H9 (cell line): ENCODE measurements around the gene SERP1. TPM values are rescaled to one million over a fixed set of nuclear protein-coding genes. Genes with fewer than 3 reads are reported as not detected.

Experiments
- DNase-seq: peaks from one replicate; pipeline ENCODE4 v3.0.0-alpha.2; 2017
- H2AFZ ChIP-seq: one replicate; pipeline ENCODE4 v1.6.1; 2013; ENCODE audit warnings: mild to moderate bottlenecking, low read length, control low read depth, moderate library complexity
- H2AK5ac ChIP-seq: 2 replicates; pipeline ENCODE4 v1.6.1; 2013; ENCODE audit warnings: low read length, control low read depth, mixed read lengths; ENCODE audit not compliant: insufficient read length
- H2BK120ac ChIP-seq: one replicate; pipeline ENCODE4 v1.6.1; 2013; ENCODE audit warnings: low read depth, mild to moderate bottlenecking, low read length, control low read depth, inconsistent platforms; ENCODE audit not compliant: poor library complexity, severe bottlenecking
- H2BK12ac ChIP-seq: 2 replicates; pipeline ENCODE4 v1.6.1; 2013; ENCODE audit warnings: low read length, control low read depth, mixed read lengths, low read depth; ENCODE audit not compliant: insufficient read length
- H2BK15ac ChIP-seq: 2 replicates; pipeline ENCODE4 v1.6.1; 2013; ENCODE audit warnings: low read depth, low read length, control low read depth
- H2BK20ac ChIP-seq: one replicate; pipeline ENCODE4 v1.6.1; 2013; ENCODE audit warnings: low read depth, mild to moderate bottlenecking, low read length, control low read depth, inconsistent platforms; ENCODE audit not compliant: poor library complexity, severe bottlenecking
- H2BK5ac ChIP-seq: 2 replicates; pipeline ENCODE4 v1.6.1; 2013; ENCODE audit warnings: low read length, control low read depth, mixed read lengths; ENCODE audit not compliant: insufficient read length
- H3K14ac ChIP-seq: 2 replicates; pipeline ENCODE4 v1.6.1; 2013; ENCODE audit warnings: low read length, control low read depth; ENCODE audit not compliant: insufficient read depth
- H3K18ac ChIP-seq: 2 replicates; pipeline ENCODE4 v1.6.1; 2013; ENCODE audit warnings: low read depth, mild to moderate bottlenecking, mixed read lengths, low read length, control low read depth; ENCODE audit not compliant: insufficient read length
- H3K23ac ChIP-seq: 2 replicates; pipeline ENCODE4 v1.6.1; 2013; ENCODE audit warnings: low read length, control low read depth, mixed read lengths, low read depth; ENCODE audit not compliant: insufficient read length
- H3K23me2 ChIP-seq: 2 replicates; pipeline ENCODE4 v1.6.1; 2013; ENCODE audit warnings: low read depth, mild to moderate bottlenecking, mixed read lengths, low read length, control low read depth; ENCODE audit not compliant: insufficient read length, poor library complexity, severe bottlenecking
- H3K27ac ChIP-seq: 2 replicates; pipeline ENCODE4 v1.5.1; 2013; ENCODE audit warnings: low read length, control low read depth, mixed read lengths, low read depth; ENCODE audit not compliant: insufficient read length
- H3K27me3 ChIP-seq: 2 replicates; pipeline ENCODE4 v1.6.1; 2013; ENCODE audit warnings: low read length, control low read depth, inconsistent platforms; ENCODE audit not compliant: insufficient read depth
- H3K4ac ChIP-seq: 2 replicates; pipeline ENCODE4 v1.6.1; 2013; ENCODE audit warnings: low read depth, mild to moderate bottlenecking, control low read depth, inconsistent platforms, low read length, moderate library complexity
- H3K4me1 ChIP-seq: 2 replicates; pipeline ENCODE4 v1.6.1; 2013; ENCODE audit warnings: low read length, control low read depth, inconsistent platforms; ENCODE audit not compliant: insufficient read depth
- H3K4me2 ChIP-seq: 2 replicates; pipeline ENCODE4 v1.6.1; 2013; ENCODE audit warnings: low read length, control low read depth, mixed read lengths; ENCODE audit not compliant: insufficient read length, insufficient read depth
- H3K56ac ChIP-seq: 2 replicates; pipeline ENCODE4 v1.6.1; 2013; ENCODE audit warnings: low read depth, mild to moderate bottlenecking, mixed read lengths, low read length, control low read depth; ENCODE audit not compliant: insufficient read length
- H3K79me1 ChIP-seq: 2 replicates; pipeline ENCODE4 v1.6.1; 2013; ENCODE audit warnings: low read depth, mild to moderate bottlenecking, moderate library complexity, low read length, control low read depth, inconsistent platforms; ENCODE audit not compliant: insufficient read depth, poor library complexity, severe bottlenecking
- H3K79me2 ChIP-seq: 2 replicates; pipeline ENCODE4 v1.6.1; 2013; ENCODE audit warnings: low read length, control low read depth, inconsistent platforms; ENCODE audit not compliant: insufficient read depth
- H3K9ac ChIP-seq: 2 replicates; pipeline ENCODE4 v1.6.1; 2013; ENCODE audit warnings: low read length, control low read depth, mixed read lengths; ENCODE audit not compliant: insufficient read length; ENCODE audit errors: extremely low read depth
- H3K9me3 ChIP-seq: one replicate; pipeline ENCODE4 v1.6.1; 2013; ENCODE audit warnings: low read depth, low read length, inconsistent platforms; ENCODE audit not compliant: control insufficient read depth
- H3T11ph ChIP-seq: one replicate; pipeline ENCODE4 v1.6.1; 2013; ENCODE audit warnings: mild to moderate bottlenecking, low read length, control low read depth, inconsistent platforms
- H4K20me1 ChIP-seq: one replicate; pipeline ENCODE4 v1.6.1; 2013; ENCODE audit not compliant: control insufficient read depth, insufficient read length, insufficient read depth
- H4K5ac ChIP-seq: 2 replicates; pipeline ENCODE4 v1.6.1; 2013; ENCODE audit warnings: low read depth, mild to moderate bottlenecking, mixed read lengths, low read length, control low read depth; ENCODE audit not compliant: insufficient read length
- H4K8ac ChIP-seq: replicated peaks from 2 replicates; pipeline ENCODE4 v1.6.1; 2013; ENCODE audit warnings: low read length, control low read depth, mixed read lengths, low read depth; ENCODE audit not compliant: insufficient read length
- H4K91ac ChIP-seq: 2 replicates; pipeline ENCODE4 v1.6.1; 2013; ENCODE audit warnings: low read depth, mild to moderate bottlenecking, moderate library complexity, mixed read lengths, low read length, control low read depth; ENCODE audit not compliant: insufficient read length
- H3K27ac Mint-ChIP-seq, 3 experiments: 2 replicates in 2 of 3; 3 replicates in 1 of 3; pipeline ENCODE4 v1.8.0; 2020 to 2021; ENCODE audit warnings: mixed read lengths in 3 of 3, mild to moderate bottlenecking in 1 of 3, moderate library complexity in 1 of 3
- H3K27me3 Mint-ChIP-seq: 2 replicates; pipeline ENCODE4 v1.8.0; 2021; ENCODE audit warnings: low read depth, mild to moderate bottlenecking, moderate library complexity, mixed read lengths
- H3K36me3 Mint-ChIP-seq, 3 experiments: 2 replicates in 2 of 3; 3 replicates in 1 of 3; pipeline ENCODE4 v1.8.0; 2020 to 2021; ENCODE audit warnings: low read depth in 3 of 3, mixed read lengths in 3 of 3; ENCODE audit not compliant: insufficient read depth in 1 of 3
- H3K4me1 Mint-ChIP-seq, 2 experiments: 2 replicates each; pipeline ENCODE4 v1.8.0; 2020; ENCODE audit warnings: mixed read lengths in 2 of 2
- H3K4me3 Mint-ChIP-seq, 2 experiments: 2 replicates in 1 of 2; 3 replicates in 1 of 2; pipeline ENCODE4 v1.8.0; 2020 to 2021; ENCODE audit warnings: mild to moderate bottlenecking in 2 of 2, mixed read lengths in 2 of 2, moderate library complexity in 1 of 2
- H3K9me3 Mint-ChIP-seq, 2 experiments: 2 replicates in 1 of 2; 3 replicates in 1 of 2; pipeline ENCODE4 v1.8.0; 2020; ENCODE audit warnings: mild to moderate bottlenecking in 2 of 2, mixed read lengths in 2 of 2, moderate library complexity in 1 of 2
- WGBS: extraction: QIAGEN DNeasy Blood & Tissue Kit; methylation state at CpG from one replicate; pipeline ENCODE4 v1.1.7; 2013; ENCODE audit warnings: missing lambda C conversion rate, low lambda C conversion rate, mixed read lengths; ENCODE audit not compliant: insufficient read length; ENCODE audit errors: extremely low coverage; 5-methylcytosine and 5-hydroxymethylcytosine counted together
- total RNA-seq: library from RNA; stranded (reverse); gene quantifications from 2 replicates; pipeline ENCODE4 v1.2.1, GENCODE V29; 2021
- TF ChIP-seq, protein P1 (sequence below): fragments of 200-600 bp; sonication (generic); conservative IDR thresholded peaks from 3 replicates; pipeline ENCODE4 v1.8.0; 2021; ENCODE audit warnings: antibody characterized with exemption, mild to moderate bottlenecking

The SERP1 gene
- total RNA-seq, 1 experiment from 2014 or later: 84.8 TPM

DNA sequence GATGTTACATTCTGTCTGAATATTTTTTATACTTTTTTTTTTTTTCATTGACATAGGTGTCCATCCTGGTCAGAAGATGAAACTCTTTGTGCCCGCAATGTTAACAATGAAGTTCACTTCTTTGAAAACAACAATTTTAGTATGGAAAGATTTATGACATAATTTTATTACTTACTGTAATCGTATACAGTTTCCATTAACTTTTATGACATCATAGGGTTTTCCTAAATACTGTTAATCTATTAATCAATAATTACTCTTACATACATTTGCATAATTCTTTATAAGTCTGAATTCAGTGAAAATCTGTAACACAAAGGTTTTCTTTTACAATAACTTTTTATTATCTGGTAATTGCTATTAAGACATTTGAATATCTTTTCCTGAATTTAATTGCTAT is 17.9 kb upstream of the SERP1 start:
- no peak overlapping the region for H2AFZ ChIP-seq
- no peak overlapping the region for H4K91ac ChIP-seq
- Mint-ChIP-seq H3K36me3 (peaks cover 13 to 51% (median 37%) of the 10 kb centered on the region in 3 experiments; a peak in 6 of 7 replicates), H3K27ac (no peak overlapping the region), H3K4me3 (no peak overlapping the region), H3K9me3 (no peaks in the 10 kb centered on the region), H3K4me1 (no peaks in the 10 kb centered on the region), H3K27me3 (no peaks in the 10 kb centered on the region)
- H2BK120ac ChIP-seq: no peak overlapping the region
- no peak for DNase-seq
- H4K8ac ChIP-seq: no peak overlapping the region
- H3T11ph ChIP-seq: no peak overlapping the region
- H3K18ac ChIP-seq: no peak overlapping the region
- H3K9ac ChIP-seq: no peak overlapping the region
- no peaks in the 10 kb centered on the region for H3K27me3 ChIP-seq
- H4K5ac ChIP-seq: no peak overlapping the region
- H4K20me1 ChIP-seq: no peaks in the 10 kb centered on the region
- H3K9me3 ChIP-seq: no peaks in the 10 kb centered on the region
- TF ChIP-seq, protein P1, sequence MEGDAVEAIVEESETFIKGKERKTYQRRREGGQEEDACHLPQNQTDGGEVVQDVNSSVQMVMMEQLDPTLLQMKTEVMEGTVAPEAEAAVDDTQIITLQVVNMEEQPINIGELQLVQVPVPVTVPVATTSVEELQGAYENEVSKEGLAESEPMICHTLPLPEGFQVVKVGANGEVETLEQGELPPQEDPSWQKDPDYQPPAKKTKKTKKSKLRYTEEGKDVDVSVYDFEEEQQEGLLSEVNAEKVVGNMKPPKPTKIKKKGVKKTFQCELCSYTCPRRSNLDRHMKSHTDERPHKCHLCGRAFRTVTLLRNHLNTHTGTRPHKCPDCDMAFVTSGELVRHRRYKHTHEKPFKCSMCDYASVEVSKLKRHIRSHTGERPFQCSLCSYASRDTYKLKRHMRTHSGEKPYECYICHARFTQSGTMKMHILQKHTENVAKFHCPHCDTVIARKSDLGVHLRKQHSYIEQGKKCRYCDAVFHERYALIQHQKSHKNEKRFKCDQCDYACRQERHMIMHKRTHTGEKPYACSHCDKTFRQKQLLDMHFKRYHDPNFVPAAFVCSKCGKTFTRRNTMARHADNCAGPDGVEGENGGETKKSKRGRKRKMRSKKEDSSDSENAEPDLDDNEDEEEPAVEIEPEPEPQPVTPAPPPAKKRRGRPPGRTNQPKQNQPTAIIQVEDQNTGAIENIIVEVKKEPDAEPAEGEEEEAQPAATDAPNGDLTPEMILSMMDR: no peak
- no peaks in the 10 kb centered on the region for H3K23me2 ChIP-seq
- no peak overlapping the region for H3K14ac ChIP-seq
- H3K56ac ChIP-seq: no peak overlapping the region
- H2BK12ac ChIP-seq: no peak overlapping the region
- WGBS: no CpG with 5 or more reads among the region's 2 CpGs
- no peak overlapping the region for H2BK5ac ChIP-seq
- H3K4ac ChIP-seq: no peak overlapping the region
- no peaks in the 10 kb centered on the region for H3K79me2 ChIP-seq
- no peaks in the 10 kb centered on the region for H3K4me1 ChIP-seq
- no peaks in the 10 kb centered on the region for H3K79me1 ChIP-seq
- H3K23ac ChIP-seq: no peak overlapping the region
- H3K4me2 ChIP-seq: no peak overlapping the region
- no peak overlapping the region for H2BK15ac ChIP-seq
- H3K27ac ChIP-seq: no peak overlapping the region
- no peak overlapping the region for H2AK5ac ChIP-seq
- H2BK20ac ChIP-seq: no peak overlapping the region
